GM13977 (cell line): ENCODE measurements around the gene ZNF70.

Experiments used
- DNase-seq: peaks from one replicate; pipeline ENCODE4 v3.0.0; 2012; ENCODE audit warnings: low spot score
- in situ Hi-C: fragments of 300-500 bp; cut with MboI; formaldehyde crosslinking; loops from one replicate; pipeline ENCODE4 v1.12.0; 2022; ENCODE audit warnings: low sequenced_read_pairs, low pct_unique_long_range_greater_than_20kb, mixed read lengths, inconsistent platforms; ENCODE audit not compliant: unreplicated experiment
- TF ChIP-seq, protein P1 (sequence below): IDR thresholded peaks from 2 replicates; pipeline ENCODE4 v1.5.1; 2012; ENCODE audit warnings: mild to moderate bottlenecking, control low read depth; ENCODE audit not compliant: insufficient read depth; ENCODE audit errors: extremely low read depth, missing control alignments

The ZNF70 gene

DNA sequence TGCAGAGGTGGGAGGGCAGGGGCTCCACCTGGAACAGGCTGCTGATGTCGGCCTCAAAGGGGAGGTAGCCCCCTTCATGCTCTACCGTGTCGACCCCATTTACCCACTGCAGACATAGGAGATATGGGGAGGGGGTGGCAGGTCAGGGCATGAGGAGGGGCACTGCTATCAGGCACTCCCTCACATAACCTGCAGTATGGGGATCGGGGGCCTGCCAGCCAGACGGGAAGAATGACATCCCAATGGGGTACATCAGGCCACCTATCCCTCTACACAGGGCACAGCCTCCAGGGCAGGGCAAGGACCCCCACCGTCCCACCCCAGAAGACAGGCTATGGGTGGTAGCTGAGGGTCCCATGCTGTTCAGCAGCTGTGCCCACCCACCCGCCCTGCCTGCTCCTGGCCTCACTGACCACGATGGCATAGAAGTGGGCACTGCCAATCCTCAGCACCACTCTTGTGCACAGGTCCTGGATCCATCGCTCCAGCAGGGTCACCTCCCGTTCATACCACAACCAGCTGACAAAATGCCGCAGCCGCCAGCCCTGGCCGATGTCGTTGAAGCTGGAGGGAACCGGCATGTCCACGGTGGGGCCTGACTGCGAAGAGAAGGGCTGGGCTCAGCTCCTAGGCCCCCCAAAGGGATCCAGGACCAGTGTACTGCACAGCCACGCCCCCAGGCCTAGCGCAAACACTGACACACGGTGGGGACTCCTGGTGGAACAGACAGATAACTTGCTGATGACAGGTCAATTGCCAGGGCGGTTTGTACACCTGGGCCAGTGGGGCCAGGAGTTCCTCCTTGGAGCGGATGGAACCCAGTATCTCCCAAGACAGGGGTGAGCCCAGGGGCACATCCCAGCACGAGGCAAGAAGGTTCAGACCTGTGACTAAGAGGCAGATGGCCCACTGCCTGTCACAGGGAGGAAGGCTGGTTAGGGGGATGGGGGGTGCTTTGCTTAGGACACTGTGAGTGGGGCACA lies 36.0 kb downstream of the ZNF70 start:
- in situ Hi-C loops: no loop called here
- TF ChIP-seq, protein P1, sequence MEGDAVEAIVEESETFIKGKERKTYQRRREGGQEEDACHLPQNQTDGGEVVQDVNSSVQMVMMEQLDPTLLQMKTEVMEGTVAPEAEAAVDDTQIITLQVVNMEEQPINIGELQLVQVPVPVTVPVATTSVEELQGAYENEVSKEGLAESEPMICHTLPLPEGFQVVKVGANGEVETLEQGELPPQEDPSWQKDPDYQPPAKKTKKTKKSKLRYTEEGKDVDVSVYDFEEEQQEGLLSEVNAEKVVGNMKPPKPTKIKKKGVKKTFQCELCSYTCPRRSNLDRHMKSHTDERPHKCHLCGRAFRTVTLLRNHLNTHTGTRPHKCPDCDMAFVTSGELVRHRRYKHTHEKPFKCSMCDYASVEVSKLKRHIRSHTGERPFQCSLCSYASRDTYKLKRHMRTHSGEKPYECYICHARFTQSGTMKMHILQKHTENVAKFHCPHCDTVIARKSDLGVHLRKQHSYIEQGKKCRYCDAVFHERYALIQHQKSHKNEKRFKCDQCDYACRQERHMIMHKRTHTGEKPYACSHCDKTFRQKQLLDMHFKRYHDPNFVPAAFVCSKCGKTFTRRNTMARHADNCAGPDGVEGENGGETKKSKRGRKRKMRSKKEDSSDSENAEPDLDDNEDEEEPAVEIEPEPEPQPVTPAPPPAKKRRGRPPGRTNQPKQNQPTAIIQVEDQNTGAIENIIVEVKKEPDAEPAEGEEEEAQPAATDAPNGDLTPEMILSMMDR: no peak
- DNase-seq: no peak

DNA sequence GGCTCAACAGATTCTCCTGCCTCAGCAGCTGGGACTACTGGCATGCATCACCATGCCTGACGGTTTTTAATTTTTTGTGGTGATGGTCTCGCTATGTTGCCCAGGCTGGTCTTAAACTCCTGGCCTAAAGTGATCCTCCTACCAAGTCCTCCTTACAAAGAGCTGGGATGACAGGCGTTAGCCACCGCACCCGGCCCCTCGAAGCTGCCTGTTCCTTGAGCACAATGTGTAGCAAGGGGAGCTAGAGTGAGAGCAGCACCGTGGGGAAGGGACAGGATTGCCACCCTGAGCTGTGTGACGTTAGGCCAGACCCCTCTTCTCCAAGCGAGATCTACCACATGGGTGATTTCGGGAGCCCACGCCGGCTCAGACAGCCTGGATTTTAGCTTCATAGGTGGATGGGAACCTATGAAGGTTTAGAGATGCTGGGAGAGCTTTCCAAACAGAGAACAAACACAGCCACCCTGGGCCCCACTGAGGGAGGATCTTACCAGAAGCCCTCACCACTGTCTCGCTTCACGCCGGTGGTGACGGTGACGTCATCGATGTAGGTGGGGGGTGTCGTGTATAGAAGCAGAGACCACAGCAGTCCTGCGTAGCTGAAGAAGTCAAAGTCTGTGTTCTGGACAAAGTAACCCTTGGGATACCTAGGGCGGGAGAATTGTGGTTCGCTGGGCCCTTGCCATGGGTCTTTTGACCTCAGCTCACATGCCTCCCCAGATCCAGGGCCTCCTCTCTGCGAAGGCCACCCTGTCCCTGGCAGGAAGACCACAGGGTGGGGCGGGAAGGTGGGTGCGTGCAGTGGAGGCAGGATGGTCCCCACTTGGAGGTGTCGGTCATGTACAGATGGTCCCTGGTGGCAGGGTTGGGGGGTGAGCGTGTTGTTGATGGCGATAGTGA lies 37.0 kb downstream of the ZNF70 start:
- DNase-seq: no peak
- TF ChIP-seq, protein P1: no peak
- in situ Hi-C loops: no loop called here

DNA sequence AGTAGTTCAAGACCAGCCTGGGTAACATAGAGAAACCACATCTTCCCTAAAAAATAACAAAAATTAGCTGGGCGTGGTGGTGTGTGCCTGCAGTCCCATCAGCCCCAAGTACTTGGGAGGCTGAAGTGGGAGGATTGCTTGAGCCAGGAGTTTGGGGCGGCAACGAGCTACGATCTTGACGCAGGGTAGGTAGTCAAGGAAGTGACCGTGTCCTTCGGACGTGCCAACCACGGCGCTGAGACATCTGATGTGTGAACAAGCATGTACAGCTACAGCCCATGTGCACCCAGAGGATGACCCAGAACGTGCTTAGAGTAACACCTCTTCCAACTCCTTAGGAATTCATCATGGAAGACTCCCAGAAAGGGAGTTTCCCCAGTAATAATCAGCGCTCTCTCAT lies 38.7 kb downstream of the ZNF70 start:
- no peak for DNase-seq
- in situ Hi-C loops: no loop called here

DNA sequence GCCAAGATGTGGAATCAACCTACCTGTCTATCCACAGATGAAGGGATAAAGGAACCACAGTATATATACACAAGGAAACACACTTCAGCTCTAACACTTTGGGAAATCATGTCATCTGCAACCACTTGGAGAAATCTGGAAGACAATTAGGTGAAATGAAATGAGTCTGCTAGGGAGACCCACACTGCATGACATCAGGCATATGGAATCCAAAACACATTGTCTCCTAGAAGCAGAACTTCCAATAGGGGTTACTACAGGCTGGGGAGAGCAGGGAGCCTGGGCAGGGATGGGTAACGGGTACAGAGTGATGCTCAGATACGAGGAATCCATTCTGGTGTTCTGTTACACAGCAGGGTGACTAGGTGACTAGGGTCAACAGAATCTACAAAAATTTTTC lies 41.8 kb downstream of the ZNF70 start:
- DNase-seq: no peak
- TF ChIP-seq, protein P1: no peak
- in situ Hi-C loops: no loop called here

More for the DNA sequence above, 38.7 kb downstream of the ZNF70 start:
- TF ChIP-seq, protein P1: no peak

DNA sequence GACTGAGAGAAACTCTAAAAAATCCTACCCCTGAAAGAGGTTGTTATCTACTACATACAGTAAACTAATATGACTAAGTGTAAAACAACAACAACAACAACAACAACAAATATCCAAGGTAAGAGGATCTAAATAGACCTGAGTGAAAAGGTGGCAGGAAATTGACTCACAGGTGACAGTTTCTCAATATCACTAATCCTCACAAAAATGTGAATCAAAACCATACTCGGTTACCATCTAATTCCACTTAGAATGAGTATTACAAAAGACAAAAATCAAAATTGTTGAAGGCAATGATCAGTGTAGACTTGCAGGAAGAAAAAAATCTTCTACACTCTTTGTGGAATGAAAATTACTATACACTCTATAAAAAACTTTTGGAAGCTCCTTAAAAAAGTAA lies 42.6 kb downstream of the ZNF70 start:
- in situ Hi-C loops: no loop called here
- TF ChIP-seq, protein P1: no peak
- no peak for DNase-seq

DNA sequence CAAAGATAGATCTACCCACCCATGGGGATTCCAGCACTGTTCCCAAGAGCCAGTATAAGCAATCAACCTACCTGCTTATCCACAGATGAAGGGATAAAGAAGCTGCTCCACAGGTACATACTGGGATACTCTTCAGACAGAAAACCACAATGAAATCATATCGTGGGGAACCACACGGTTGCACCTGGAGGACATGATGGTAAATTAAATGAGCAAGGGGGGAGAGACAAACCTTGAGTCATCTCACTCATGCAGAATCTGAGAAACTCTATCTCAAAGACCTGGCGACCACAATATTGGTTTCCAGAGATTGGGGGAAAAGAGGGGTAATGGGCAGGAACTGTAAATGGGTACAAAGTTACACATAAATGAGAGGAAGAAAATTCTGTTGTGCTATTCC lies 45.6 kb downstream of the ZNF70 start:
- no peak for DNase-seq
- in situ Hi-C loops: no loop called here
- TF ChIP-seq, protein P1: no peak
